ENCODE data around the gene ANKRD33. TPM values are rescaled to one million over a fixed set of nuclear protein-coding genes. Genes with fewer than 3 reads are reported as not detected.

Gene ANKRD33
- total and polyA plus RNA-seq, 2 of the 13 experiments (the other 11 are each of a cell fraction or from before 2014, with no cell fraction given) = 0.04 TPM; not detected in 1

DNA sequence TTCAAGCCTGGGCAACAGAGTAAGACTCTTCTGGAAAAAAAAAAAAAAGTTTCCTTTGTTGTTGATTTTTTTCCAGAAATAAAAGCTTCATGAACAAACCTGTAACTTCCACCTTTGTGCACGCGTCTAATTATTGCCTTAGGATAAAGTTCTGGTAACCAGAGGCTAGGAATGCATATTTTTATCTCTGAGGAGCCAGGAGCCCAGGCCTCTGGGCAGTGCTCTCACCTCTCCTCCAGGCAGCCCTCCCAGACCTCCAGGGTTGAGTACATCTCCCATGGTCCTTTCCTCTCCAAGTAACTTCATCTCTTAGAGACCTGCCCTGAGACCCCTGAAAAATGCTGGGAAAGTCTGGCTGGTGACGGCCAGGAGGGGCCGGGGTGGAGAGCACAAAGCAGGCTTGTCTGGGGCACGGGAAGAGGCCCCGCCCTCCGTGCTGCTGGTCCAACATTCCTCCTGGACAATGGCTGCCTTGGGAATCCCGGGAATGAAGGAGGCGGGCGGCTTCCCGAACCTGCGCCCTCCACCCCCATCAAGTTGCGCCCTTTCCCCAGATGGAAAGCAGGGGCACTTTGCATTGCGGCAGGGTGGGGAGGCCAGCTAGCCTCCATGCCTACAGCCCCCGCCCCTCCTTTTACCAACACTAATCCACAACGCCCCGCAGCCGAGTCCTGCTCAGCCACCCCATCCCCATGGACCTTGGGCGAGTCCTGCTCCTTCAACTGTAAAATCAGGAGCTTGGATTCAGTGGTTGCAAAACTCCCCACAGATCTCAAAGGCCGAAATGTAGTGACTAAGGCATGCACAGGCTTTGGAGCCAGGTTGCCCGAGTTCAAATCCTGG lies 32.1 kb upstream of the ANKRD33 start (continued):
- TF ChIP-seq, protein P1, sequence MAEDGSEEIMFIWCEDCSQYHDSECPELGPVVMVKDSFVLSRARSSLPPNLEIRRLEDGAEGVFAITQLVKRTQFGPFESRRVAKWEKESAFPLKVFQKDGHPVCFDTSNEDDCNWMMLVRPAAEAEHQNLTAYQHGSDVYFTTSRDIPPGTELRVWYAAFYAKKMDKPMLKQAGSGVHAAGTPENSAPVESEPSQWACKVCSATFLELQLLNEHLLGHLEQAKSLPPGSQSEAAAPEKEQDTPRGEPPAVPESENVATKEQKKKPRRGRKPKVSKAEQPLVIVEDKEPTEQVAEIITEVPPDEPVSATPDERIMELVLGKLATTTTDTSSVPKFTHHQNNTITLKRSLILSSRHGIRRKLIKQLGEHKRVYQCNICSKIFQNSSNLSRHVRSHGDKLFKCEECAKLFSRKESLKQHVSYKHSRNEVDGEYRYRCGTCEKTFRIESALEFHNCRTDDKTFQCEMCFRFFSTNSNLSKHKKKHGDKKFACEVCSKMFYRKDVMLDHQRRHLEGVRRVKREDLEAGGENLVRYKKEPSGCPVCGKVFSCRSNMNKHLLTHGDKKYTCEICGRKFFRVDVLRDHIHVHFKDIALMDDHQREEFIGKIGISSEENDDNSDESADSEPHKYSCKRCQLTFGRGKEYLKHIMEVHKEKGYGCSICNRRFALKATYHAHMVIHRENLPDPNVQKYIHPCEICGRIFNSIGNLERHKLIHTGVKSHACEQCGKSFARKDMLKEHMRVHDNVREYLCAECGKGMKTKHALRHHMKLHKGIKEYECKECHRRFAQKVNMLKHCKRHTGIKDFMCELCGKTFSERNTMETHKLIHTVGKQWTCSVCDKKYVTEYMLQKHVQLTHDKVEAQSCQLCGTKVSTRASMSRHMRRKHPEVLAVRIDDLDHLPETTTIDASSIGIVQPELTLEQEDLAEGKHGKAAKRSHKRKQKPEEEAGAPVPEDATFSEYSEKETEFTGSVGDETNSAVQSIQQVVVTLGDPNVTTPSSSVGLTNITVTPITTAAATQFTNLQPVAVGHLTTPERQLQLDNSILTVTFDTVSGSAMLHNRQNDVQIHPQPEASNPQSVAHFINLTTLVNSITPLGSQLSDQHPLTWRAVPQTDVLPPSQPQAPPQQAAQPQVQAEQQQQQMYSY (CRISPR knock-in tag; IDR thresholded peaks at IDR 0.05) = peak; percentile 65; the same call in 1 of the 2 replicates
- no peak for TF ChIP-seq GPN1 (CRISPR knock-in tag; IDR thresholded peaks at IDR 0.05; ENCODE audit: borderline replicate concordance)
- no peak for TF ChIP-seq FOXK2 (IDR thresholded peaks at IDR 0.05)
- peak; percentile 56; the same call in 1 of the 2 replicates for TF ChIP-seq HNF4G (IDR thresholded peaks at IDR 0.05; ENCODE audit: borderline replicate concordance, low read depth, low read length)
- TF ChIP-seq HNF4G (CRISPR knock-in tag; IDR thresholded peaks at IDR 0.05; ENCODE audit: borderline replicate concordance, low read depth) = no peak

GRCh38 chr12:51860986-51861385 lies 26.9 kb upstream of the ANKRD33 start:
- H3K27ac ChIP-seq (ENCODE audit: extremely low read length, insufficient read depth, low read length) = no peak overlapping the region
- H3K4me2 ChIP-seq (ENCODE audit: low read depth, low read length) = no peak overlapping the region
- no peak overlapping the region for H3K4me3 ChIP-seq (replicated peaks in 1 of 3; ENCODE audit: insufficient read depth in 1 of 3, low read depth in 2 of 3, low read length in 3 of 3)
- H3K27me3 ChIP-seq (ENCODE audit: control insufficient read depth in 1 of 2, insufficient read depth in 2 of 2, low read length in 2 of 2) = peaks cover 3 to 8% of the 10 kb centered on the region in 2 experiments; a peak in 2 of 5 replicates
- ChIA-PET CTCF (ENCODE audit: low intra/inter-chr PET ratio, low total read pairs) (no interaction called here), POLR2A (no interaction called here)
- no peaks in the 10 kb centered on the region for H3K9me3 ChIP-seq (ENCODE audit: low read length)
- no peak for DNase-seq (ENCODE audit: low spot score)
- no peaks in the 10 kb centered on the region for H3K79me2 ChIP-seq (ENCODE audit: insufficient read depth, low read length)
- in situ Hi-C loops (cut with HindIII; ENCODE audit: extremely low pct_ligation_motif_present, low pct_unique_long_range_greater_than_20kb) = no loop called here
- no peak for FAIRE-seq
- 69% methylated on average over 3 of the region's 3 CpGs for WGBS (ENCODE audit: low lambda C conversion rate)
- H3K4me1 ChIP-seq (ENCODE audit: insufficient read depth, low read length) = peaks cover 46% of the 10 kb centered on the region
- ATAC-seq = no peak
- no peak overlapping the region for H2AFZ ChIP-seq (ENCODE audit: low read length)
- BruUV-seq (replicated peaks) = no TSS peak
- no peaks in the 10 kb centered on the region for H3K36me3 ChIP-seq (replicated peaks in 1 of 2; ENCODE audit: control insufficient read depth in 1 of 2, insufficient read depth in 2 of 2, low read length in 2 of 2)
- intact Hi-C loops (cut with micrococcal nuclease; ENCODE audit: unreplicated experiment) = no loop called here
- no peaks in the 10 kb centered on the region for H4K20me1 ChIP-seq (ENCODE audit: insufficient read depth, low read length)
- H3K9ac ChIP-seq (ENCODE audit: insufficient read depth, low read depth, low read length) = no peak overlapping the region
- no peak for TF ChIP-seq CCAR2 (optimal IDR thresholded peaks at IDR 0.05; ENCODE audit: low read depth, low read length)
- TF ChIP-seq SP4 (CRISPR knock-in tag; IDR thresholded peaks at IDR 0.05) = no peak
- TF ChIP-seq ZNF589 (CRISPR knock-in tag; conservative IDR thresholded peaks at IDR 0.05) = no peak
- TF ChIP-seq, protein P2, sequence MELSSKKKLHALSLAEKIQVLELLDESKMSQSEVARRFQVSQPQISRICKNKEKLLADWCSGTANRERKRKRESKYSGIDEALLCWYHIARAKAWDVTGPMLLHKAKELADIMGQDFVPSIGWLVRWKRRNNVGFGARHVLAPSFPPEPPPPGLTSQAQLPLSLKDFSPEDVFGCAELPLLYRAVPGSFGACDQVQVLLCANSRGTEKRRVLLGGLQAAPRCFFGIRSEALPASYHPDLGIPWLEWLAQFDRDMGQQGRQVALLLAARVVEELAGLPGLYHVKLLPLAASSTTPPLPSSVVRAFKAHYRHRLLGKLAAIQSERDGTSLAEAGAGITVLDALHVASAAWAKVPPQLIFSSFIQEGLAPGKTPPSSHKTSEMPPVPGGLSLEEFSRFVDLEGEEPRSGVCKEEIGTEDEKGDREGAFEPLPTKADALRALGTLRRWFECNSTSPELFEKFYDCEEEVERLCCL (CRISPR knock-in tag; IDR thresholded peaks at IDR 0.05; ENCODE audit: borderline replicate concordance) = no peak
- TF ChIP-seq NFE2L2 (IDR thresholded peaks at IDR 0.05; ENCODE audit: low read length) = no peak
- no peak for TF ChIP-seq JDP2 (CRISPR knock-in tag; IDR thresholded peaks at IDR 0.05; ENCODE audit: borderline replicate concordance)
- no peak for TF ChIP-seq ZNF660 (CRISPR knock-in tag; IDR thresholded peaks at IDR 0.05; ENCODE audit: borderline replicate concordance, low read depth)
- TF ChIP-seq, protein P3, sequence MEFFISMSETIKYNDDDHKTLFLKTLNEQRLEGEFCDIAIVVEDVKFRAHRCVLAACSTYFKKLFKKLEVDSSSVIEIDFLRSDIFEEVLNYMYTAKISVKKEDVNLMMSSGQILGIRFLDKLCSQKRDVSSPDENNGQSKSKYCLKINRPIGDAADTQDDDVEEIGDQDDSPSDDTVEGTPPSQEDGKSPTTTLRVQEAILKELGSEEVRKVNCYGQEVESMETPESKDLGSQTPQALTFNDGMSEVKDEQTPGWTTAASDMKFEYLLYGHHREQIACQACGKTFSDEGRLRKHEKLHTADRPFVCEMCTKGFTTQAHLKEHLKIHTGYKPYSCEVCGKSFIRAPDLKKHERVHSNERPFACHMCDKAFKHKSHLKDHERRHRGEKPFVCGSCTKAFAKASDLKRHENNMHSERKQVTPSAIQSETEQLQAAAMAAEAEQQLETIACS (CRISPR knock-in tag; IDR thresholded peaks at IDR 0.05) = no peak
- TF ChIP-seq ONECUT2 (CRISPR knock-in tag; IDR thresholded peaks at IDR 0.05) = no peak
- no peak for TF ChIP-seq MYNN (CRISPR knock-in tag; IDR thresholded peaks at IDR 0.05; ENCODE audit: low read depth)
